NCI-H82 treated with DMSO at 0.1 percent for 48 hours (cell line): ENCODE measurements around the gene TOMT.

ENCODE experiments used
- DNase-seq: peaks from one replicate; lab custom pipeline; 2025; ENCODE audit not compliant: unreplicated experiment; lab: John Stamatoyannopoulos, UW

TOMT gene, protein sequence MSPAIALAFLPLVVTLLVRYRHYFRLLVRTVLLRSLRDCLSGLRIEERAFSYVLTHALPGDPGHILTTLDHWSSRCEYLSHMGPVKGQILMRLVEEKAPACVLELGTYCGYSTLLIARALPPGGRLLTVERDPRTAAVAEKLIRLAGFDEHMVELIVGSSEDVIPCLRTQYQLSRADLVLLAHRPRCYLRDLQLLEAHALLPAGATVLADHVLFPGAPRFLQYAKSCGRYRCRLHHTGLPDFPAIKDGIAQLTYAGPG

DNA sequence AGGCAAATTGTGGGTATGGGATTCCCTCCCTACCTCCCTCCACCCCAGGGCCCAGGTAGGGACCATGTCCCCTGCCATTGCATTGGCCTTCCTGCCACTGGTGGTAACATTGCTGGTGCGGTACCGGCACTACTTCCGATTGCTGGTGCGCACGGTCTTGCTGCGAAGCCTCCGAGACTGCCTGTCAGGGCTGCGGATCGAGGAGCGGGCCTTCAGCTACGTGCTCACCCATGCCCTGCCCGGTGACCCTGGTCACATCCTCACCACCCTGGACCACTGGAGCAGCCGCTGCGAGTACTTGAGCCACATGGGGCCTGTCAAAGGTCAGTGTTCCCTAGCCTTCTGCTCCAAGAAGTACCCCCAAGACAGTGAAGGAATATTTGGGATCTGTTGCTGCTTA is at the start of gene TOMT:
TOMT (plus strand) TSS at position 37 of the 400 bp plus-strand sequence; CDS start at position 65, 28 bp downstream.
- DNase-seq: no peak

DNA sequence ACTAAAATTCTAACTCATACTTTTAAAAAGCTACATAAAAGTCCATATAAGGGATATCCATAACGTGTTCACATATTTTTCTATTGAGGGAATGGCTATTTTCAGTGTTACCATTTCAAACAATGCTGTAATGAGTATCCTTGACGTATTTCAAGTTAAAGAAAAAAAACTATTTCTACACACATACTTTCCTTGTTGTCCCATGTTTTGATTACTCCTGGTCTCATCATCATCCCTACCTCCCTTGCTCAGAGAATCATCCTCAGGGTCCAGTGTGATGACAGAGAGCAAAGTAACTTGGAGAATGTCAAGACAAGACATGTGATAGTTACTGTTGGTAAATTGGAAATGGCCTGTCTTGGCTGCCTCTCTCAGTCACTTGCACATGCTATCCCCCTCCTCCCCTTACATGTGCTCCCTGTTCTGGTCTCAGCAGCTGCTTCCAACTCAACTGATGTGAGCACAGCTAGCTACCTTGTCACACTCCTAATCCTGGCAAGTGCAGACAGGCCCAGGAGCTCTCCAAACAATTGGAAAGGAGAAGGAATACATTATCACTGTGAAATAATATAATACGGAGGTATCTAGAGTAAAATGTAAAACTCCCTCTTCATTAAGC is 47.2 kb upstream of the TOMT start:
- no peak for DNase-seq

DNA sequence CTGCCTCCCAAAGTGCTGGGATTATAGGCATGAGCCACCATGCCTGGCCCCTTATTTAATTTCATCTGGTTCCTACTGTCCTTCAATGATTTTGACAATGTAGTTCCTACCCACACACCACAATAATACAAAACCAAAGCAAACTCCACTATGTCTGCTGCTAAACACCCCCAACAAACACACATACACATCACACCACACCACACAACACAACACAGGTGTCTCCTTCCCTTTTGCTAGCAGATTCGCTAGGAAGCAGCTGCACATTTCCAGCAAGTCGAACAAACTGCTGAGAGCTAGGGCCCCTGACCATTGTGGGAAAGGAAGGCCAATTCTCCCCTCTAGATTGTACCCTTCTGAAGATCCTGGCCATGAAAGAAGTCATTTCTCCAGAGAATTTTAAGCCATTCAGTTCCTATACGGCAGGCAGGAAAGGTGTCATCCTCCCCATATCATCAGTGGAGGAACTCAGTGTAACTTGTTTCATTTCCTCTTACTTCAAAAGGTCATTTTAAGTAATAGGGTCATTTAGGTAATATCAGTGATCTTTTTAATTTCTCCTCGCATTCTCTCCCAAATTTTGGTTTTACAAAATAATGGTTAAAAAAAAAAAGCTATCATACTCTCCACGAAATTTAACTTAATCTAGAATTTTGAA is 43.9 kb upstream of the TOMT start:
- no peak for DNase-seq

DNA sequence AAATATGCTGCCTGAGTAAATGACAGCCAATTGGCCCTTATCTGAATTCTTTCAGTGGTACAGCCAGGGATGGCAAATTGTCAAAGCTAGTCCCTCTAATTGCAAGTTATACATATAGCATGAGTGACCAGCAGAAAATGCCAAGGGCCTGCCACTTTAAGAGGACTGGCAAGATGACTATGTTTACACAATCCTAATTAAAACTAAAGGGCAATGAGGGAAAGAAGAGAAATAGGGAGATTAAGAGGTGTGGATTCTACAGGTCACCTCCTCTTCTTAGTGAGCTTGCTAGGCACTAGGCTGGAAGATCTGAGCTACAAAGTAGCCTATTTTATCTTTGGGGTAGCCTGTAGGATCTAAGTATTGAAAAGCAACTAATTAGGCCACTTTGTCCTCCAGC is 38.9 kb upstream of the TOMT start:
- no peak for DNase-seq

DNA sequence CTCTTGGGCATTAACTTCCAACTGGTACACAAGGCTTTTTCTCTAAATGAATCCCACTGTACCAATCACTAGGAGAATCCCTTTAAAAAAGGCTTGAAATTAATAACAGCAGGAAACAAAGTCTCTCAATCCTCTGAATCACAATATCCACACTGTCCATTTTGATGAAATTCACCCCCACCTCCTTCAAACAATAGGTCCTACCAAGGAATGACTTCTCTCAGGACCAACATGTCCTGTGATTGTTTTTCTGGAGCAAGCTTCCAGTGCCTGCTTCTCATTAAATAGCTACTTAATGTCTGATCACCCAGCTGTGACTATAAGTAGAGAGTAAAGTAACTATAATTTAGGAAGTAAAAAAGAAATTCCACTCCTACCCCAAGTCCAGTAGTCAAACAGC is 38.5 kb upstream of the TOMT start:
- DNase-seq: no peak

DNA sequence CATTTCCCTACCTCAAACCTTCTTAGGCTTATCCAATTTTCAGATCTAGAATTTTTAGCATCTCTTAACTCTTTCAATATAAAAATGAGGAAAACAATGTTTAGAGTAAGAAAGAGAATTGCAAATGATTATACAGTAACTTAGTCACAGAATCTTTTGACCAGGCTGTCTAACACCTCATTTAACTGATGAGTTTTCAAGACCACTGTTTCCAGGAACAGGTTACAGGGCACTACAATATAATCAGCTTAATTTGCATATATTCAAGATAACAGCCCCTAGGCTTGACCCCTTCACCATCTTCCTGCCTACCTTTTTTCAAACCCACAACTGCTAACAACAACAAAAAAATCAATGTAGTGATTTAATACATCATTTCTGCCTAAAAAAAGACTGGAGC is 38.0 kb upstream of the TOMT start:
- no peak for DNase-seq

DNA sequence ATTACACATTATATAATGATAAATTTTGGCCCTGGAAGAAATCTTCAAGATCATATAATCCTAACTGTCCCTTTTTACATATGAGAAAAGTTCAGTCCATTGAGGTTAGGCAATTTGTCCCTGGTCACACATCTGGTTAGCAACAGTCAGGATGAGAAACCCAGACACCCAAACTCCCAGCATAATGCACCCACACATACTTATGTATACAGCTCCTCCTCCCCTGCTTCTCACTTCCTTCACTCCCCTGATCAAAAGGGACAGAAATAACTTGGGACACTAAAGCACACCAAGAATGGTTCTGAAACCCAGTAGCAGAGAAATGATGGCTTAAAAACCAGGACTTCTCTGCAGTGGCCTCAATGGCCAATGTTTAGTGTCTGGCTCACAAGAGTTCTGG is 36.5 kb upstream of the TOMT start:
- no peak for DNase-seq

DNA sequence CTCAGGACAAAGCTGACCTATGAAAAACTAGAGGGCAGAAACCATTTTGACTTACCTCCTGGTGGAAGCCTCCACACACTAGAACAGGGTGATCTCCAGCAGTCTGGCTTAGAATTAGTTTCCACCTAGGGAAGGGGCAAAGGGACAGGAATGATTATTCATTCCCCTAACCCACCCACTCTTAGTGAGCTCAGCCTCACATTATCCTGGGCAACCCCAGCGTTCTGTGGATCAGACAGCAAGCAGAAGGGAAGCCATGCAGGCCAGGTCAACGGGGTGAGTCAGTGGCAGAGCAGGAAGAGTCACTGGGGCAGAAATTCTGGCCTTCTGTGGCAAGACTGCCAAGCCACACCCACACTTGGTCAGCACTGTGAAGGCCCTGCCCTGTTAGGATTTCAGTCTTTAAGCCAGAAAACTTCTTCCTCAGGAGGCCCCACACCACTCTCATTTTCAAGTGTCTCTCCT is 35.9 kb upstream of the TOMT start:
- DNase-seq: no peak

DNA sequence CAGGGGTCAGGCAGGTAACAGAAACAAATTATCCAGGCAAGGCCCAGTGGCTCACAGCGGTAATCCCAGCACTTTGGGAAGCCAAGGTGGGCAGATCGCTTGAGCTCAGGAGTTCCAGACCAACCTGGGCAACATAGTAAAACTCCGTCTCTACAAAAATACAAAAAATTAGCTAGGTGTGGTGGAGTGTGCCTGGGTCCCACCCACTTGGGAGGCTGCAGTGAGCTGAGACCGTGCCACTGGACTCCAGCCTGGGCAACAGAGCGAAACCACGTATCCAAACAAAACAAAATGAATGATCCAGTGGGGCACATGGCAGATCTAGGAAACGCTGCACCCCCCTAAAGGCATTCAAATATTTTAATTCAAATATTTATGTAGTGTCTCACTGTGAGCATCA is 35.2 kb upstream of the TOMT start:
- no peak for DNase-seq

DNA sequence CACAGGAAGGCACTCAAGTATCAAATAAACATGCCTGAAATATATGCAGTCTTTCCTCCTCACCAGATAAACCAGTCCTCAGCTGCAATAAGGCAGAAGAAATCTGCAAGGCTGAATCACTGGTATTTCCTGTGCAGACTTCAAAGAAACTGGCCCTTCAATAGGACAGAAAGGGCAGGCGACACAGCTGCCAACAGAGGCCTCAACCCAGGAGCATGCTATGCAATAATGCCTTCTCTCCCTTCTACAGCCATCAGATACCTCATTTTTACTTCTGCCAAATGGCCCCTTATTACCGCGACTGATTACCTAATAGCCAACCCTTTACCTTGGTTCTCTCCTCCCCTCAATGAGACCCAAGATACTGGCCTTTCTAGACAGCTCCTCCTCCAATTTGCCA is 33.4 kb upstream of the TOMT start:
- DNase-seq: no peak

DNA sequence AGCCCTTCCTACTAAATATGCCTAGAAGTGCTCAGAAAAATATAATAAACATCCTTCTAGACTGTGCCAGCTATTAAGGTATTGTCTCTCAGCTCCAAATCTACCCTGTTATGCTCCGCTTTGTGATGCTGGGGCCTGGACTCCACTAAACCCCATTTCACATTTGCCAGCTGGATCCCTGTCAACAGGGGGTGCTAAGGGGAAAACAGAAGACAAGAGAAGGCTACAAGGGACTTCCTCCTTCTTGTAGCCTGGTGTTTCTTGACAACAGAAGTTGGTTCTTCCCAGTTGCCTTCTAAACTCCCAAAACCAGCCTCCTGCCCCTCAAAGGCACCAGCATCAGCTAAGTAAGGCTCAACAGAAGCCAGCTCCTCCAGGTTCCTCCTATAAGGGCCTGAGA is 30.6 kb upstream of the TOMT start:
- DNase-seq: no peak

DNA sequence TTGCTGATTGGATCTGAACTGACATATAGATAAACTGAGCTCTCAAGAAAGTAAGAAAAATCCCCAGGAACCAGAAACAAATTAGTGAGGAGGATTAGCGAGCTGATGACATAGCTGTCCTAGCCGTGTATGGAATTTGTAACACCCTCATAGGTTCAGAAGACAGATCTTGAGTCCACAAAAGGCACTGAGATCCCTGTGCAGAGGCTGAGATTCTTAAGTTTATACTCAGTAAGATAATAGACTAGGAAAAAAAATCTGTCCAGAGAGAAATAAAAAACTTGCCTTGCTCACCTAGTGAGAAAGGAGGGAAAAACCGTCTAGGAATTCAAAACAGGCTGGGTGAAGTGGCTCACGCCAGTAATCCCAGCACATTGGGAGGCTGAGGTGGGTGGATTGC is 30.0 kb upstream of the TOMT start:
- no peak for DNase-seq

DNA sequence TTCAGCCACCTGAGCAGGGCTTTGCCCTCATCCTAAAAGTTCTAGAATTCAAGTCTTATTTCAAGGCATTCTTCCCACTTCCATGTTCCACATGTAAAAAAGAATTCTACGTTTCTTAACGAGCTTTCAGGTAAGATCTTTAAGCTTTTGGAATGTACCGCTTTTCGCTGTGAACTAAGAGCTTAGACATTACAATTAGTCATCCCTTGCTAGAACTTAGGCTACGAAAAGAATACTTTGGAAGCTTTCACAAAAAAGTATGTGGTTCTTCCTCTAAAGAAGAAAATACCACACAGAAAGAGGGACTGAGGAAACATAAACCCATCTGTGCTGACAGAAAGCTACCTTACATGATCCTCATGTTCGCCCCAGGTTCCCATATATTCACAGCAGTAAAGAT is 27.2 kb upstream of the TOMT start:
- DNase-seq: no peak

DNA sequence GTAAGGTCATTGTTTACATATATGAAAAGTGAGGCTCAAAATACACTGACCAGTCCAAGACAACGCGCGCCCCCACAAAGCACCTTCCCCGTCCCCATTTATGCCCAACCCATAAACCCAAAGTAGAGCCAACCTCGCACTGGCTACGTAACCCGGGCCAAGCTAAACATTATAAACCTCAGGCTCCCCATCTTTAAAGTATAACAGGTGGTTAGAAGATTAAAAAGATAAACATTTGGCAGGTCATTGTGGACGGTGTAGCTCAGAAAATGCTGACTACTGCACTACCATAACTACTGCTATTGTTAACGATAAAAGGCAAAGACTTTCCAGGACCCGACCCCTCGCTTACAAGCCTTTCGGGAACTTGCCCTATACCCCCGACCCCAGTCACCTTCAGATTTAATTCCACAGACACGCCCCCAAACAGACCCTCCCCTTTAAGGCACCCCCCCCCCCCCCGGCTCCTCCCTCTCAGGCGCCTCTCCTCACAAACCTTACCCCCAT is 25.9 kb upstream of the TOMT start:
- peak; percentile 73 for DNase-seq

DNA sequence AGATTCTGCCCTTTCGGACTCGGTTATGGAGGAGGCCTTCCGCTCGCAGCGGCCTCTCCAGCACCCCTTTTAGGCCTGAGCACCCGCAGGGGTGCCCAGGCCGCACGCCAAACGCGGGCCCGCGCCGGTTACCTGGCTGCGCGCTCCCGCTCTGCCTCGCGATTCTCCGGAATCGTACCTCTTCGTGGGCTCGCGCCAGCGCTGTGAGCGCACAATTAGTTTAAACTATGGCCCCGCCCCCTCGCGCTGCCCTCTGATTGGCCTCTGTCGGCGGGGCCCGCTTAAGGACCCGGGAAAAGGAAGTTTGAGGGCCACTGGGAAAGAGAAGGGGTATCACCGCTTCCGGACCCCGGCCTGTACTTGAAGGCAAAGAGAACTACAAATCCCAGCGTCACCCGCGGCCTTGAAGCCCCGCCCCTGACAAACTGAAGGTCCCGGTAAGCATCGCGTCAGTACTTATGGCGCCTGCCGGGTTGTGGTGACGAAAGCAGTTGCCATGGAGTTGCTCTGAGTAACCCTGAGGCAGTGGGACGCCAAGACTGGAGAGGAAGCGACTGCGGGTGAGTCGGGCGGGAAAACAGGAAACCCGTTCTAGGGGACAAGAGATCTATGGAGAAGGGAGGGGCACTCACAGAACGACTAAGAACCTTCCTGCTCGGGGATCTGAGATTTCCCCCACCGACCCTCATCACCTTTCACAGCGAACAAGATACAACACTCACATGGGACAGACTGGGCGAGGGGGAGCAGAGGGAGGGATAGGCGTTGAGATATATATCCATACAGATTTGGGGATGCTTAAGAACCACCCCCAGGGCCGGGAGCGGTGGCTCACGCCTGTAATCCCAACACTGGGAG is 25.2 kb upstream of the TOMT start, which contains the start of the genes LRRC51 and NUMA1:
LRRC51 (plus strand) TSS at position 525 of the 858 bp plus-strand sequence. CDS start 8,234 bp downstream, outside the sequence.
NUMA1 (minus strand) TSS at position 217 of the 858 bp plus-strand sequence. CDS start 44,599 bp downstream, outside the sequence.
- DNase-seq: peak; percentile 99

DNA sequence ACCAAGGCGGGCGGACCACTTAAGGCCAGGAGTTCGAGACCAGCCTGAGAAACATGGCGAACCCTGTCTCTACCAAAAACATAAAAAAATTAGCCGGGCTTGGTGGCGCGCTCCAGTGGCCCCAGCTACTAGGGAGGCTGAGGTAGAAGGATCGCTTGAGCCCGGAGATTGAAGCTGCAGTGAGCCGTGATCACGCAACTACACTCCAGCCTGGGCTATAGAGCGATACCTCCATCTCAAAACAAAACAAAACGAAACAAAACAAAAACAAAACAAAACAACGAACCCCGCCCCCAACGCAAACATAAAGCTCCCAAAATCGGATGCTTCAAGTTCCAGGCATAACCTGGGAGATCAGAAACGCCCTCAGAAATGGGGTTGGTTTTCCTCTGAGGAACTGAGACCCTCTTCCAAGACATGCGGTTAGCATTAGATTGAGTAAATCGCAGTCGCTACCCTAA is 24.5 kb upstream of the TOMT start:
- no peak for DNase-seq

DNA sequence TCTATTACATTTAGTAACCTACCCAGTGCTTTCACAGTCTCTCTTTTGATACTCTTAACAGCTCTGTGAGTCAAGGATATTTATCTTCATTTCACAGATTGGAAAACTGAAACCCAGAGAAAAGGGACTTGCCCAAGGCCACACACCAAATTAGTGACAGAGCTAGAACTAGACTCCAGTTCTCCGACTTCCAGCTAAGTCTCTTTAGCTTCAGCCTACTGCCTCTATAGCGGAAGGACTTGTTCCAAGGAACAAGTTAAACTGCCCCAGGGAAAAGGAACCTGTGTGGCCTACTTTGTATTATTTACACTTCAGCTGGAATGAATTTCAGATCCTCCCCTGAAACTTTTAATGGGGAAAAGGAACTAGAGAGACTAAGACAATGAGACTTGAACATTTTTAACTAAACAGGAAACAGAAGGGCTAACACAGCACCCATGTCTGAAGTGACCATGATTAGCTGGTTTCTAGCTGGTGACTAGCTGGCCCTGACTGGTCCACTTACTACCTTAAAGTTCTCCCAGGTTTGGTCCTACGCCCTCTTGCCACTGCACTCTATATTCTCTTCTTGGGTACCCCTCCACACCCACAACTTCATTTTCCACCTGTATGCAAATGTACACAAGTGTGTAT is 23.8 kb upstream of the TOMT start:
- no peak for DNase-seq

DNA sequence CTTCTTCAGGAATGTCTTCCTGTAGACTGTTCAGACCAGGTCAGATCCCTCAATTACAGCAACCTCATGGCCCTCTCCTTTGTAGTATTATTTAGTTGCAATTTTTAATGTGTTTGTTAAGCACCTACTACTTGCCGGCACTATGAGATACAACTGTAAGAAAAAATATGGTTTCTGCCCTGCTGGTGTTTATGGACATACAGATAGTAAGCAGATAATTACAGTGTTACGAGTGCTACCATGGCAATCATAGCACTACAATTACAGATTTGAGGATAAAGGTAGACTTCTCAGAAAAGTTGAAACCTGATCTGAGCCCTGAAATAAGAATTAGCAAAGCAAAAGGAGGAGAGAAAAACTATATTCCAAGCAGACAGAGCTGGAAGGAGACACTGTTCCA is 22.3 kb upstream of the TOMT start:
- no peak for DNase-seq

DNA sequence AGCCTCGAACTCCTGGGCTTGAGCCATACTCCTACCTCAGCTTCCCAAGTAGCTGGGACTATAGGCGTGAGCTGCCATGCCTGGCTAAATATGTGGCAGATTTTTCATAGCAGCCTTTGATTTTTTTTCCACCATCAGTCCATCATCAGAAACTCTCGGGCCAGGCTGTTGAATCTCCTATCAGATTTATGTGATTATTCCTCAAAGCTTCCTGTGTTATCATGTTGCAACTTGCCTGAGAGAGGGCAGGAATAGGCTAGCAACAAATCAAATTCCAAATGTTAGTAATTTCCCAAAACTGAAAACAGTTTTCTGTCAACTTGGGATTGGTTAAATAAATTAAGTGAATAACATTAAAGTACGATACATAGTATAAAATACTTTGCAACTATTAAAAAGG is 21.6 kb upstream of the TOMT start:
- DNase-seq: no peak

DNA sequence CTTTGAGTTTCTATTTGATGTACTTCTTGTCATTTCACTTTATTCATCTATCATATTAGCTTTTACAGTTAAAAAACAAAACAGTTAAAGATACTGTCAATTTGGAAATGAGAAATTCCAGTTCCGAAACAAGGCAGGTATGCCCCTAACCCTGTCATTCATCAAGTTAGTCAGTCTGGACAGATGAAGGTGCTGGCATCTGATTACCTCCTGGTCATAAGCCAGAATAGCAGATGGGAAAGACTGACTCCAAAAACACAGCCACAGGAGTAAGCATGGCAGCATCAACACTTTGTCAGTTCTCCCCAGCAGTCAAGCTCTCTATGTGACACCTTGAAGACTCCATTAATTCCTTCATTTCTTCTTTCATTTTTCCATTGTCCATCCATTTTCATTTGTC is 20.8 kb upstream of the TOMT start:
- DNase-seq: peak; percentile 8
